ENCODE data around the gene MGAT3.

The MGAT3 gene

GRCh38 chr22:39526736-39527171 is 69.9 kb downstream of the MGAT3 start:
- DNase-seq: no peak

DNA sequence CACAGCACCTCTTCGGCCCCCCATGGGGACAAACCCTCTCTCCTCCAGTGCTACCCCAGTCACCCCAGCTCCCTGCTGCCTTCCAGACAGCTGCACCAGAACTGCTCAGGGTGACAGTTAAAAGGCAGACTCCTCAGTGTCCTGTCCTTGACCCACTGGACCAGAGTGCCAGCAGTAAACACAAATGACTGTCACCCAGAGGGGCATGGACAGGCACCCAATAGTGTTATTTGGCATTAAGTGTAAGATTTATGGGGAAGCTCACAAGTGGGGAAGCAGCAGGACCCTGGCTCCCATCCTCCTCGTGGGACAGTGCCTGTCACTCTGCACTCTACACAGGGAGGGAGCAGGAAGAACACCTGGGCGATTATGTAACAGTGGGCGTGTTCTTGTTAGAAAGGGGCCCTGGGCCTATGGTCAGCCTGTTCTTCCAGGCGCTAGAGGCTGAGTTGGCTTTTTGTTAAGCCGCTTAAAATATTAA is 70.7 kb downstream of the MGAT3 start:
- no peak for DNase-seq

GRCh38 chr22:39528080-39528661 is 71.4 kb downstream of the MGAT3 start:
- no peak for DNase-seq

GRCh38 chr22:39528681-39529486 is 72.1 kb downstream of the MGAT3 start:
- peak; percentile 49 to 95 (median 82) for DNase-seq

- no peak for DNase-seq
Observed at GRCh38 chr22:39529487-39529851, 72.7 kb downstream of the MGAT3 start.

- no peak for DNase-seq
Observed at GRCh38 chr22:39530116-39530515, 73.3 kb downstream of the MGAT3 start.

DNA sequence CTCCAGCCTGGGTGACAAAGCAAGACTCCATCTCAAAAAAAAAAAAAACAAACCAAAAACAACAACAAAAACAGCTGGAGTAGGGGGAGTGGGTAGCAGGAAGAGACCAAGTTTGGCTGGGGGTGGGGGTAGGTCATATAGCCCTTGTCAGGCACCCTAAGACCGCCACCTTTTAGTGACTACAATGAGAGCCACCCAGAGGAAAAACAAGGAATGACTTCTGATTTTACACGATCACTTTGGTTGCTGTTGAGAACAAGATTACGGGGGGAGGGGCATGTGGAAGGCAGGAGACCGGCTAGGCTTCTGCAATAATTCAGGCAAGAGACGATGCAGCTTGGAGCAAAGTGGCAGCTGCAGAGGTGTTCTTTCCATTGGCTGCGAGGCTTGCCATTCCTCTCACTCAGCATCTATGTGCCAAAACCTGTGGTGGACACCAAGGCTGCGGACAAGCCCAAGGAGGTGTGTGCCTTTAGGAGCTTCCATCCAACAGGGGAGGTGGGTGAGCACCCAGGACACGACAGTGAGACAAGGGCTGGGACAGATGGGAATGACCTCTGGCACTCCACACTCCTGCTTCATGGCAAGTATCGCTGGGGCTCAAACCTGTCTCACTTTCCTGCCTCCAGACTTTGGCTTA is 74.0 kb downstream of the MGAT3 start:
- no peak for DNase-seq

- peak; percentile 89 to 100 (median 97) for DNase-seq
Observed at GRCh38 chr22:39532215-39533073, 75.6 kb downstream of the MGAT3 start, which contains the start of gene RPS19BP1. Gene RPS19BP1 (minus strand): TSS chr22:39532748. CDS start chr22:39532738, 10 bp downstream.

GRCh38 chr22:39534092-39534506 is 77.3 kb downstream of the MGAT3 start:
- DNase-seq: no peak

DNA sequence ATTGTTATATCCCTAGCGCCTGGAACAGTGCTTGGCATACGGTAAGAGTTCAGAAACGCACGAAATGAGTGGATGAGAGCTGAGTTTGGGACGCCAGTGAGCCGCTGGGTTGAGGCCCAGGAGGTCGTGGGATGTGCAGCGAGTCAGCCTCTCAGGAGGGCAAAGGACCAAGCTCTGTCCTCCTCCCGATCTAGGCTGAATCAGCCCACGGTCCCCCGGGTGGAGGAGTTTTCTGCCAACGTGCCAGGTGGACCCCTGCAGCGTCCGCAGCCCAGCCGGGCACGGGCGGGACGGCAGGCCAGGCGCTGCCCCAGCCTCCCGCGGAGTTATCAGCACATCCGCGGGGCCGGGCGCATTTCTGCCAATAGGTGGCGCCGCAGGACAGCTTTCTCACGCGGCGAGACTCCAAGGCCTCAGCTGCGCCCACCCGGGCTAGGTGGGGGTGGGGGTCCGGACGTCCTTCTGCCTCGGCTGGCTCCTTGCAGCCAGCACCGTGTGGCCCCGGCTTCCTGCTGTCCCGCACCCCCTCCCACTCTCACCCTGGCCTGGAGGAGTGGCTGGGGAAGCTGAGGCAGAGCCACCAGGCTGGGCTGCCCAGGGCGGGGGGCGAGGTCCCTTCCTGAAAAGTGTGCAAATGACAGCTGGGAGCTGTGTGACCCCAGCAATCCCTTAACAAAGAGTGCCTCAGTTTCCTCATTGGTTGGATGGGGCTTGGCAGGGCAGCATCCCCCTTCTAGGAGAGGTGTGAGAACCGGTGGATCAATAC is 78.0 kb downstream of the MGAT3 start:
- DNase-seq: peak in 50 of 56 donors; percentile 15 to 92 (median 59)

DNA sequence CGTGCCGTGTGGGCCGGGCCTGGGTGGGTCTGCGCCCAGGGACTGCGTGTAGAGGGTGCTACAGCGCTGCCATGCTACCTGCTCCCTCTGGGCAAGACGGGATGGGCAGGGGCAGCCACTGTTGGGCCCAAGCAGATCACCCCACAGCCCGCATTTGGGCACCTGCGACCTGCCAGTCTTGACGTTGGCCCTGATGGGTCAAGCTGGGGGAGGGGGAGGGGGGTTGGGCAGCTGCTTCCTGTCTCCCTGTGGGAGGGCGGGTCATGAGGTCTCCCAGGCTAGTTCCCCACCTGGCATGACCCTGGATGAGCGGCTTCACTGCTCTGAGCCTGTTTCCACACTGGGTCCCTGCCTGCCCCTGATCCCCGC is 78.5 kb downstream of the MGAT3 start:
- no peak for DNase-seq

DNA sequence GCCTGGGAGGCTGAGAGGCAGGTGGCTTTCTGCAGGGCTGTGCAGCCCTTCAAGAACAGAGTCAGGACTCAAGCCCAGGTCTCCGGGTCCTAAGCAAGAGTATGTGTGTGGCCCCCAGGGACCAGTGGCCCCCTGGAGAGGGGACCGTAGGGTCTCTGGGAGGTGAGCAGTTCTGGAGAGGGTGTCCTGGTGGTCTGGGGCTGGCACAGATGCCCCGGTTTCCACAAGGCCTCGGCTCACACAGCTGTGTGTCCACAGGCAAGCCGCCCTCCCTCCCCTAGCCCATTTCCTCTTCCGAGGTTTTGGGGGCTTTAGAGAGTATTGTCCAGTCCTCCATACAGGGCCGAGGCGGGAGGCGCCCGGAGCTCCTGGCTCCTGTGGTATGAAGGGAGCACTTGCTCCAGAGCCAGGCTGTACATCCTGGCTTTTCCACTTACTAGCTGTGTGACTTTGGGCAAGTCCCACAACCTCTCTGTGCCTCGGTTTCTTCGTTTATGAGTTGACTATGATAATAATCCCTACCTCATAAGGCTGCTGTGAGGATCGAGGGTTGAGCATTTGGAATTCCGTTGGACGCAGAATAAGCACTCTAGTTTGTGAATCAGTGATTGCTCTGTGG is 79.1 kb downstream of the MGAT3 start:
- DNase-seq: no peak

DNA sequence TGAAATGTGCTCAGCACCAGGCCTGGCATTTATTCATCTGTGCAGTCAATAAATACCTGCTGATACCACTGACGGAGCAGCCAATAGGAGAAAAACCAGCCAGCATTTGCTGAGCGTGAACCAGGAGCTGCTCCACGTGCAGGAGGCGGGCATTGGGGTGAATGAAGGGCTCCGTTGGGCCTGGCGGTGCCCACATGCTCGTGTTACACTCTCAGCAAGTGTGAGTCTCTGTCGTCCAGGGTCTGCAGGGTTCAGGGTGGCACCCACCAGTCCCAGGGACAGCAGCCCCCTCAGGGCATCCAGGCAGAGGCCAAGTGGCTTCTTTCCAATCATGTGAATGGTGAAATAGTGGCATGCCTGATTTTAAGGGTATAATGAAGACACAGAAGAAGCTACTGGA is 79.9 kb downstream of the MGAT3 start:
- no peak for DNase-seq

- no peak for DNase-seq
Observed at GRCh38 chr22:39537975-39538374, 81.2 kb downstream of the MGAT3 start.

Data from nucleus accumbens (tissue), 56 donors.